HepG2 (cell line): Measurements from ENCODE around the gene INKA2. TPM values are rescaled to one million over a fixed set of nuclear protein-coding genes. Genes with fewer than 3 reads are reported as not detected.

Source experiments
- EED ChIP-seq: sonication (generic); formaldehyde crosslinking; IDR thresholded peaks from 2 replicates; pipeline ENCODE4 v1.5.0; 2020; ENCODE audit warnings: mild to moderate bottlenecking, missing genetic modification reagents
- HOXA7 ChIP-seq: sonication (generic); formaldehyde crosslinking; IDR thresholded peaks from 2 replicates; pipeline ENCODE4 v1.8.1; 2022; ENCODE audit warnings: mild to moderate bottlenecking, missing genetic modification reagents, moderate library complexity
- HOXA9 ChIP-seq: sonication (generic); formaldehyde crosslinking; IDR thresholded peaks from 2 replicates; pipeline ENCODE4 v1.8.1; 2022; ENCODE audit warnings: missing genetic modification reagents, mild to moderate bottlenecking, moderate library complexity, borderline replicate concordance
- IKZF4 ChIP-seq: sonication (generic); formaldehyde crosslinking; IDR thresholded peaks from 2 replicates; pipeline ENCODE4 v1.5.1; 2020; ENCODE audit warnings: borderline replicate concordance, mild to moderate bottlenecking, low read depth, missing genetic modification reagents; ENCODE audit errors: not compliant biosample characterization
- KAT8 ChIP-seq: IDR thresholded peaks from 2 replicates; pipeline ENCODE4 v1.6.1; 2016; ENCODE audit warnings: missing genetic modification reagents, missing compliant biosample characterization
- NFYB ChIP-seq: sonication (generic); formaldehyde crosslinking; IDR thresholded peaks from 2 replicates; pipeline ENCODE4 v1.4.0; 2020; ENCODE audit warnings: missing genetic modification reagents
- SALL1 ChIP-seq: sonication (generic); formaldehyde crosslinking; IDR thresholded peaks from 2 replicates; pipeline ENCODE4 v1.8.0; 2022; ENCODE audit warnings: mild to moderate bottlenecking, missing genetic modification reagents
- SOX13 ChIP-seq, 3 experiments: fragments of 450-650 bp in 1 of 3; sonication (generic) in 1 of 3; formaldehyde crosslinking in 1 of 3; IDR thresholded peaks in 2 of 3; conservative IDR thresholded peaks in 1 of 3; 2 replicates each; pipeline versions ENCODE4 v1.5.0 to v1.6.1; 2016 to 2020; ENCODE audit warnings: antibody characterized with exemption in 1 of 3, mild to moderate bottlenecking in 1 of 3, missing compliant biosample characterization in 1 of 3, missing genetic modification reagents in 1 of 3, moderate library complexity in 1 of 3
- THAP11 ChIP-seq: IDR thresholded peaks from 2 replicates; pipeline ENCODE4 v1.6.1; 2016; ENCODE audit warnings: missing biosample characterization, missing genetic modification reagents
- YEATS2 ChIP-seq: sonication (generic); formaldehyde crosslinking; IDR thresholded peaks from 2 replicates; pipeline ENCODE4 v1.4.0; 2020; ENCODE audit warnings: missing genetic modification reagents, borderline replicate concordance
- YEATS4 ChIP-seq: sonication (generic); formaldehyde crosslinking; IDR thresholded peaks from 2 replicates; pipeline ENCODE4 v1.4.0; 2020; ENCODE audit warnings: missing genetic modification reagents, borderline replicate concordance
- ZNF235 ChIP-seq: sonication (generic); formaldehyde crosslinking; IDR thresholded peaks from 2 replicates; pipeline ENCODE4 v1.8.1; 2023; ENCODE audit warnings: mild to moderate bottlenecking, missing genetic modification reagents, borderline replicate concordance
- ZNF282 ChIP-seq: fragments of 450-650 bp; IDR thresholded peaks from 2 replicates; pipeline ENCODE4 v1.6.1; 2018; ENCODE audit not compliant: partially characterized antibody
- ZNF317 ChIP-seq: sonication (generic); formaldehyde crosslinking; IDR thresholded peaks from 2 replicates; pipeline ENCODE4 v1.5.0; 2020; ENCODE audit warnings: mild to moderate bottlenecking, missing genetic modification reagents
- ZNF333 ChIP-seq: sonication (generic); formaldehyde crosslinking; IDR thresholded peaks from 2 replicates; pipeline ENCODE4 v1.4.0; 2020; ENCODE audit warnings: mild to moderate bottlenecking, missing genetic modification reagents, borderline replicate concordance
- ZNF547 ChIP-seq: sonication (generic); formaldehyde crosslinking; IDR thresholded peaks from 2 replicates; pipeline ENCODE4 v1.5.1; 2020; ENCODE audit warnings: mild to moderate bottlenecking, missing genetic modification reagents
- ZNF570 ChIP-seq: sonication (generic); formaldehyde crosslinking; IDR thresholded peaks from 2 replicates; pipeline ENCODE4 v1.4.0; 2020; ENCODE audit warnings: mild to moderate bottlenecking, missing genetic modification reagents, borderline replicate concordance
- ZNF878 ChIP-seq: sonication (generic); formaldehyde crosslinking; IDR thresholded peaks from 2 replicates; pipeline ENCODE4 v1.8.1; 2023; ENCODE audit warnings: mild to moderate bottlenecking, missing genetic modification reagents, moderate library complexity
- polyA plus RNA-seq, 8 experiments: library from polyadenylated mRNA; depleted of rRNA in 3 of 8; stranded (reverse) in 7 of 8; unstranded in 1 of 8; fragments of >200 nt; fragmentation: Illumina TruSeq in 4 of 8; extraction: Trizol in 4 of 8; gene quantifications; 2 replicates each; pipeline versions ENCODE4 v1.2.1 to v1.2.3, GENCODE V29; 2011 to 2016; ENCODE audit warnings: low read depth in 4 of 8, missing spikeins in 1 of 8, mixed read lengths in 1 of 8; ENCODE audit not compliant: insufficient read depth in 1 of 8
- total RNA-seq, 5 experiments: library from RNA; depleted of rRNA; stranded (reverse); fragments of >200 nt; fragmentation: Illumina TruSeq; extraction: Trizol; gene quantifications; 2 replicates each; pipeline ENCODE4 v1.2.3, GENCODE V29; 2016; ENCODE audit warnings: low read depth in 1 of 5
- TF ChIP-seq, protein P1 (sequence below): fragments of 450-650 bp; IDR thresholded peaks from 2 replicates; pipeline ENCODE4 v1.6.1; 2017; ENCODE audit warnings: mild to moderate bottlenecking
- TF ChIP-seq, protein P2 (sequence below): sonication (generic); formaldehyde crosslinking; conservative IDR thresholded peaks from 2 replicates; pipeline ENCODE4 v1.8.0; 2022; ENCODE audit warnings: missing genetic modification reagents
- TF ChIP-seq, protein P3 (sequence below): sonication (generic); formaldehyde crosslinking; IDR thresholded peaks from 2 replicates; pipeline ENCODE4 v1.8.1; 2023; ENCODE audit warnings: mild to moderate bottlenecking, missing genetic modification reagents
- TF ChIP-seq, protein P4 (sequence below): sonication (generic); formaldehyde crosslinking; IDR thresholded peaks from 2 replicates; pipeline ENCODE4 v1.5.0; 2020; ENCODE audit warnings: missing genetic modification reagents

Gene INKA2
- total and polyA plus RNA-seq, 2 of the 13 experiments (the other 11 are each of a cell fraction or from before 2014, with no cell fraction given), result 2.6 to 4.6 TPM

- TF ChIP-seq, protein P1, sequence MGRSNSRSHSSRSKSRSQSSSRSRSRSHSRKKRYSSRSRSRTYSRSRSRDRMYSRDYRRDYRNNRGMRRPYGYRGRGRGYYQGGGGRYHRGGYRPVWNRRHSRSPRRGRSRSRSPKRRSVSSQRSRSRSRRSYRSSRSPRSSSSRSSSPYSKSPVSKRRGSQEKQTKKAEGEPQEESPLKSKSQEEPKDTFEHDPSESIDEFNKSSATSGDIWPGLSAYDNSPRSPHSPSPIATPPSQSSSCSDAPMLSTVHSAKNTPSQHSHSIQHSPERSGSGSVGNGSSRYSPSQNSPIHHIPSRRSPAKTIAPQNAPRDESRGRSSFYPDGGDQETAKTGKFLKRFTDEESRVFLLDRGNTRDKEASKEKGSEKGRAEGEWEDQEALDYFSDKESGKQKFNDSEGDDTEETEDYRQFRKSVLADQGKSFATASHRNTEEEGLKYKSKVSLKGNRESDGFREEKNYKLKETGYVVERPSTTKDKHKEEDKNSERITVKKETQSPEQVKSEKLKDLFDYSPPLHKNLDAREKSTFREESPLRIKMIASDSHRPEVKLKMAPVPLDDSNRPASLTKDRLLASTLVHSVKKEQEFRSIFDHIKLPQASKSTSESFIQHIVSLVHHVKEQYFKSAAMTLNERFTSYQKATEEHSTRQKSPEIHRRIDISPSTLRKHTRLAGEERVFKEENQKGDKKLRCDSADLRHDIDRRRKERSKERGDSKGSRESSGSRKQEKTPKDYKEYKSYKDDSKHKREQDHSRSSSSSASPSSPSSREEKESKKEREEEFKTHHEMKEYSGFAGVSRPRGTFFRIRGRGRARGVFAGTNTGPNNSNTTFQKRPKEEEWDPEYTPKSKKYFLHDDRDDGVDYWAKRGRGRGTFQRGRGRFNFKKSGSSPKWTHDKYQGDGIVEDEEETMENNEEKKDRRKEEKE, result no peak
- TF ChIP-seq IKZF4 (CRISPR knock-in tag) (no peak), ZNF878 (CRISPR knock-in tag) (no peak), HOXA7 (CRISPR knock-in tag) (no peak), KAT8 (CRISPR knock-in tag) (peak; percentile 42; the same call in 1 of the 2 replicates), ZNF570 (CRISPR knock-in tag) (no peak), SOX13 (IDR thresholded peaks at IDR 0.05) (no peak), SOX13 (CRISPR knock-in tag; conservative IDR thresholded peaks at IDR 0.05 in 1 of 2, IDR thresholded peaks at IDR 0.05 in 1 of 2) (no peak; a peak in 1 of 4 replicates), YEATS4 (peak; percentile 57; the same call in 1 of the 2 replicates), YEATS2 (CRISPR knock-in tag) (0 out of 2 replicates have a peak, but pooled peaks have one; percentile 38), ZNF235 (no peak), NFYB (CRISPR knock-in tag) (peak; percentile 97), THAP11 (CRISPR knock-in tag) (peak; percentile 47; the same call in 1 of the 2 replicates), ZNF547 (CRISPR knock-in tag) (peak; percentile 80), ZNF282 (no peak), SALL1 (peak; percentile 70), ZNF317 (CRISPR knock-in tag) (peak; percentile 57), EED (CRISPR knock-in tag) (peak; percentile 46; the same call in 1 of the 2 replicates), HOXA9 (CRISPR knock-in tag) (peak; percentile 86; the same call in 1 of the 2 replicates), ZNF333 (CRISPR knock-in tag) (0 out of 2 replicates have a peak, but pooled peaks have one; percentile 4)
- TF ChIP-seq, protein P2, sequence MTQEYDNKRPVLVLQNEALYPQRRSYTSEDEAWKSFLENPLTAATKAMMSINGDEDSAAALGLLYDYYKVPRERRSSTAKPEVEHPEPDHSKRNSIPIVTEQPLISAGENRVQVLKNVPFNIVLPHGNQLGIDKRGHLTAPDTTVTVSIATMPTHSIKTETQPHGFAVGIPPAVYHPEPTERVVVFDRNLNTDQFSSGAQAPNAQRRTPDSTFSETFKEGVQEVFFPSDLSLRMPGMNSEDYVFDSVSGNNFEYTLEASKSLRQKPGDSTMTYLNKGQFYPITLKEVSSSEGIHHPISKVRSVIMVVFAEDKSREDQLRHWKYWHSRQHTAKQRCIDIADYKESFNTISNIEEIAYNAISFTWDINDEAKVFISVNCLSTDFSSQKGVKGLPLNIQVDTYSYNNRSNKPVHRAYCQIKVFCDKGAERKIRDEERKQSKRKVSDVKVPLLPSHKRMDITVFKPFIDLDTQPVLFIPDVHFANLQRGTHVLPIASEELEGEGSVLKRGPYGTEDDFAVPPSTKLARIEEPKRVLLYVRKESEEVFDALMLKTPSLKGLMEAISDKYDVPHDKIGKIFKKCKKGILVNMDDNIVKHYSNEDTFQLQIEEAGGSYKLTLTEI (CRISPR knock-in tag), result no peak
- TF ChIP-seq, protein P3, sequence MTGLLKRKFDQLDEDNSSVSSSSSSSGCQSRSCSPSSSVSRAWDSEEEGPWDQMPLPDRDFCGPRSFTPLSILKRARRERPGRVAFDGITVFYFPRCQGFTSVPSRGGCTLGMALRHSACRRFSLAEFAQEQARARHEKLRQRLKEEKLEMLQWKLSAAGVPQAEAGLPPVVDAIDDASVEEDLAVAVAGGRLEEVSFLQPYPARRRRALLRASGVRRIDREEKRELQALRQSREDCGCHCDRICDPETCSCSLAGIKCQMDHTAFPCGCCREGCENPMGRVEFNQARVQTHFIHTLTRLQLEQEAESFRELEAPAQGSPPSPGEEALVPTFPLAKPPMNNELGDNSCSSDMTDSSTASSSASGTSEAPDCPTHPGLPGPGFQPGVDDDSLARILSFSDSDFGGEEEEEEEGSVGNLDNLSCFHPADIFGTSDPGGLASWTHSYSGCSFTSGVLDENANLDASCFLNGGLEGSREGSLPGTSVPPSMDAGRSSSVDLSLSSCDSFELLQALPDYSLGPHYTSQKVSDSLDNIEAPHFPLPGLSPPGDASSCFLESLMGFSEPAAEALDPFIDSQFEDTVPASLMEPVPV, result peak; percentile 86
- TF ChIP-seq, protein P4, sequence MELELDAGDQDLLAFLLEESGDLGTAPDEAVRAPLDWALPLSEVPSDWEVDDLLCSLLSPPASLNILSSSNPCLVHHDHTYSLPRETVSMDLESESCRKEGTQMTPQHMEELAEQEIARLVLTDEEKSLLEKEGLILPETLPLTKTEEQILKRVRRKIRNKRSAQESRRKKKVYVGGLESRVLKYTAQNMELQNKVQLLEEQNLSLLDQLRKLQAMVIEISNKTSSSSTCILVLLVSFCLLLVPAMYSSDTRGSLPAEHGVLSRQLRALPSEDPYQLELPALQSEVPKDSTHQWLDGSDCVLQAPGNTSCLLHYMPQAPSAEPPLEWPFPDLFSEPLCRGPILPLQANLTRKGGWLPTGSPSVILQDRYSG, result peak; percentile 97
Measured at GRCh38 chr1:111739194-111739924, at the start of gene INKA2 (continued).
